ENCODE results near the gene ABI3BP. TPM values are rescaled to one million over a fixed set of nuclear protein-coding genes. Genes with fewer than 3 reads are reported as not detected.

Gene ABI3BP
- total and polyA plus RNA-seq, 4 donors: 21.9 to 87.5 (median 59.9) TPM

DNA sequence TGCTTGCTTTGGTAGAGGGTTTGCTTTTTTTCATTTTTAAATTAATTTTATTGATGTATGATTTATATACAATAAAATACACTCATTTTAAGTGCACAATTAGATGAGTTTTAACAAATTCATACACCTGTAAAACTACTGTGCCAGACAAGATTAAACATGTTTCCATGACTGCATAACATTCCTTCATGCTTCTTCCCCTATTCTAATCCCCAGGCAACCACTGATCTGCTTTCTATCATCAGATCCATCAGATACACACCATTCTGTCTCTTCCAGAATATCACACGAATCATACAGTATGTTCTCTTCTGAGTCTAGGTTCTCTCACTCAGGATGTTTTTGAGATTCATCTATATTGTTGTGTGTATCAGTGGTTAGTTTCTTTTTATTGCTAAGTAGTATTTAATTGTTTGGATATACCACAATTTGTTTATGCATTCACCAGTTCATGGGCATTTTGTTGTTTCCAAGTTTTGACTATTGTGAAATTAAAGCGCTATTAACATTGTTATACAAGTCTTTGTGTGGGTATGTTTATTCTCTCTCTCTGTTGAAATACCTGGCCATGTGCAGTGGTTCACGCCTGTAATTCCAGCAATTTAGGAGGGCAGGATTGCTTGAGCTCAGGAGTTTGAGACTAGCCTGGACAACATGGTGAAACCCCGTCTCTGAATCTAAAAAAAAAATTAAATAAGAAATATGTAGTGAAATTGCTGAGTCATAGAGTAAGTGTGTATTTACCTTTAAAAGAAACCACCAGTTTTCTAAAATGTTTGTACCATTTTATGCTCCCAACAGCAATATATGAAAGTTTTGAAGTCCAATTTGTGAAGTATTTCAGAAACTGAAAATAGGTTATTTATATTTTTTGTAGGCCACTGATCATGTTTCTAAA, 290.9 kb downstream of the ABI3BP start:
- no peak overlapping the region for H3K9ac ChIP-seq (ENCODE audit: insufficient read depth in 1 of 2, low read length in 2 of 2)
- no peak overlapping the region for H3K27ac ChIP-seq (ENCODE audit: low read depth in 1 of 2, low read length in 1 of 2)
- peaks cover 0 to under 1% (median 0%) of the 10 kb centered on the region in 4 donors for H3K9me3 ChIP-seq (ENCODE audit: control insufficient read depth in 4 of 4, insufficient read depth in 3 of 4, low read length in 3 of 4)
- DNase-seq (no peak), ATAC-seq (ENCODE audit: insufficient read depth, low FRiP score) (no peak)
- H3K27me3 ChIP-seq (ENCODE audit: control insufficient read depth in 3 of 3, insufficient read depth in 3 of 3, low read length in 2 of 3): peaks cover 0 to 12% (median 5%) of the 10 kb centered on the region in 3 donors
- H3K4me1 ChIP-seq (ENCODE audit: control insufficient read depth in 5 of 5, insufficient read depth in 5 of 5, low read length in 5 of 5): peaks cover 0 to 11% (median 5%) of the 10 kb centered on the region in 5 donors
- H3K4me3 ChIP-seq: no peak overlapping the region
- TF ChIP-seq, protein P1, sequence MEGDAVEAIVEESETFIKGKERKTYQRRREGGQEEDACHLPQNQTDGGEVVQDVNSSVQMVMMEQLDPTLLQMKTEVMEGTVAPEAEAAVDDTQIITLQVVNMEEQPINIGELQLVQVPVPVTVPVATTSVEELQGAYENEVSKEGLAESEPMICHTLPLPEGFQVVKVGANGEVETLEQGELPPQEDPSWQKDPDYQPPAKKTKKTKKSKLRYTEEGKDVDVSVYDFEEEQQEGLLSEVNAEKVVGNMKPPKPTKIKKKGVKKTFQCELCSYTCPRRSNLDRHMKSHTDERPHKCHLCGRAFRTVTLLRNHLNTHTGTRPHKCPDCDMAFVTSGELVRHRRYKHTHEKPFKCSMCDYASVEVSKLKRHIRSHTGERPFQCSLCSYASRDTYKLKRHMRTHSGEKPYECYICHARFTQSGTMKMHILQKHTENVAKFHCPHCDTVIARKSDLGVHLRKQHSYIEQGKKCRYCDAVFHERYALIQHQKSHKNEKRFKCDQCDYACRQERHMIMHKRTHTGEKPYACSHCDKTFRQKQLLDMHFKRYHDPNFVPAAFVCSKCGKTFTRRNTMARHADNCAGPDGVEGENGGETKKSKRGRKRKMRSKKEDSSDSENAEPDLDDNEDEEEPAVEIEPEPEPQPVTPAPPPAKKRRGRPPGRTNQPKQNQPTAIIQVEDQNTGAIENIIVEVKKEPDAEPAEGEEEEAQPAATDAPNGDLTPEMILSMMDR (IDR thresholded peaks at IDR 0.05; ENCODE audit: control extremely low read depth, extremely low read depth): no peak
- WGBS, 2 donors: 76 to 83% methylated on average over 4 of the region's 4 CpGs
- H3K36me3 ChIP-seq (ENCODE audit: control insufficient read depth in 4 of 4, insufficient read depth in 4 of 4, low read length in 4 of 4): no peaks in the 10 kb centered on the region

DNA sequence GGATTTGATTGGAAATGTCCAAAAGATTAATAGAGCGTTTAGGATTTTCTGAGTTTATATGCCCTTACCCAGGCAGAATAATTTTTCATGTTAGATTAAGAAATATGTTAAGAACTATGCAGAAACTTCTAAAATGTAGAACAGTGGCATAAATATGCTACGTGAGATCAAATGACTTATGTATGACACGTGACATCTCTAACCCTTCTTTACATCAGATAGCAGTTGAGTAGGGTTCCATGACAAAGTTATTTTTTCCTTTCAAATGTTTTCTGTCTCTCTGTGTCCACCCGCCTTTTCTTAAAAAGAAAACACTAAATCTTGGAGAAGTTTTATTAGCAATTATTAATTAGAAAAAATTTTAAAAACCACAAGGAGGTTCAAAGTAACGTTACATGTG, 292.5 kb downstream of the ABI3BP start:
- Histone ChIP-seq H3K4me3 (no peak overlapping the region), H3K27ac (ENCODE audit: low read depth in 1 of 2, low read length in 1 of 2) (no peak overlapping the region), H3K36me3 (ENCODE audit: control insufficient read depth in 4 of 4, insufficient read depth in 4 of 4, low read length in 4 of 4) (no peaks in the 10 kb centered on the region), H3K4me1 (ENCODE audit: control insufficient read depth in 5 of 5, insufficient read depth in 5 of 5, low read length in 5 of 5) (peaks cover 0 to 15% (median 6%) of the 10 kb centered on the region in 5 donors), H3K9ac (ENCODE audit: insufficient read depth in 1 of 2, low read length in 2 of 2) (no peak overlapping the region), H3K9me3 (ENCODE audit: control insufficient read depth in 4 of 4, insufficient read depth in 3 of 4, low read length in 3 of 4) (peaks cover 0 to 4% (median 0%) of the 10 kb centered on the region in 4 donors), H3K27me3 (ENCODE audit: control insufficient read depth in 3 of 3, insufficient read depth in 3 of 3, low read length in 2 of 3) (peaks cover 0 to 4% (median 0%) of the 10 kb centered on the region in 3 donors)
- ATAC-seq (ENCODE audit: insufficient read depth, low FRiP score) (no peak), DNase-seq (no peak)
- TF ChIP-seq, protein P1 (IDR thresholded peaks at IDR 0.05; ENCODE audit: control extremely low read depth, extremely low read depth): no peak
- 83 to 90% methylated on average over 5 of the region's 5 CpGs for WGBS, 2 donors

Small RNA genes lying within 50 kb of the gene (small RNA-seq; reads per million reads assigned to genes)
- not detected for gene RNU6-865P (ENCODE audit: low replicate concordance)
